Mucosa of rectum (tissue), 2 donors: ENCODE results near the gene ASPHD2.

ENCODE experiments used
- H3K27ac ChIP-seq, 2 donors: one replicate each; pipeline ENCODE4 v1.7.0; 2013; ENCODE audit warnings: inconsistent platforms in 2 of 2, low read depth in 2 of 2, low read length in 2 of 2
- H3K27me3 ChIP-seq, 2 donors: one replicate each; pipeline ENCODE4 v1.7.0; 2013; ENCODE audit warnings: low read length in 2 of 2; ENCODE audit not compliant: control insufficient read depth in 2 of 2, insufficient read depth in 2 of 2
- H3K36me3 ChIP-seq, 2 donors: one replicate each; pipeline ENCODE4 v1.7.0; 2013; ENCODE audit warnings: low read length in 2 of 2; ENCODE audit not compliant: control insufficient read depth in 2 of 2, insufficient read depth in 2 of 2
- H3K4me1 ChIP-seq, 2 donors: one replicate each; pipeline ENCODE4 v1.7.0; 2013; ENCODE audit warnings: low read length in 2 of 2, mild to moderate bottlenecking in 1 of 2; ENCODE audit not compliant: control insufficient read depth in 2 of 2, insufficient read depth in 2 of 2
- H3K4me3 ChIP-seq, 2 donors: one replicate each; pipeline ENCODE4 v1.7.0; 2013; ENCODE audit warnings: low read length in 2 of 2
- H3K9ac ChIP-seq, 2 donors: one replicate each; pipeline ENCODE4 v1.7.0; 2013; ENCODE audit warnings: low read length in 2 of 2, low read depth in 1 of 2, mild to moderate bottlenecking in 1 of 2
- H3K9me3 ChIP-seq, 2 donors: one replicate each; pipeline ENCODE4 v1.7.0; 2013; ENCODE audit warnings: low read length in 2 of 2; ENCODE audit not compliant: control insufficient read depth in 2 of 2
- donor health status: healthy.
- donor health status: Normal muscosa, but diverticular disease.

Gene ASPHD2

DNA sequence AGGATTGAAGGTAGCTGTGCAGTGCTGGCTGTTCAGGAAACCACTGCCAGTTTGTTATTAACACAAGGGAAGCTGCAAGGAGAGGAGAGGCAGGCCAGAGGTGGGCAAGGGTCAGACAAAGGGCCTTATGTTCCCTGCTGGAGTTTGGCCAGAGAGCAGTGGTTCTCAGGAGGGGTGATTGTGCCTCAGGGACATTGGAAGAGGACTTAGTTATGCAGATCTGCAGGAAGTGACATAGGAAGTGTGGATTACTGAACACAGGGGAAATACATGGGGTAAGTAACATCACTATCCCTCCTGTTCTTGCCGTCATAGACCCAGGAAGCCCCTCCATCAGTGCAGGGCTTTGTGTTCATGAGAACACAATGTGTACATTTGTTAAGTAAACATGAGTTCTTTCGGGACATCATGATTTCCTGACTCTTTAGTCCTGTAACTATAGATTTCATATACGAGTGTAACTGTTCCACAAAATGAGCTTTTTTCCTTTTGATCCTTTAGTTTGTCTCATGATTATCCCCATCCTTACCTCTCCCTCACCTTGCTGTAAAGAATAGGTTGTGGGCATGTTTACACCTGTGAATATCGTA is 60.5 kb downstream of the ASPHD2 start:
- Histone ChIP-seq H3K36me3 (peaks cover 43 to 59% of the 10 kb centered on the region in 2 donors), H3K27me3 (no peaks in the 10 kb centered on the region), H3K9ac (no peak overlapping the region), H3K4me3 (no peak overlapping the region), H3K27ac (no peak overlapping the region), H3K9me3 (no peaks in the 10 kb centered on the region), H3K4me1 (peaks cover under 1 to 1% of the 10 kb centered on the region in 2 donors)

DNA sequence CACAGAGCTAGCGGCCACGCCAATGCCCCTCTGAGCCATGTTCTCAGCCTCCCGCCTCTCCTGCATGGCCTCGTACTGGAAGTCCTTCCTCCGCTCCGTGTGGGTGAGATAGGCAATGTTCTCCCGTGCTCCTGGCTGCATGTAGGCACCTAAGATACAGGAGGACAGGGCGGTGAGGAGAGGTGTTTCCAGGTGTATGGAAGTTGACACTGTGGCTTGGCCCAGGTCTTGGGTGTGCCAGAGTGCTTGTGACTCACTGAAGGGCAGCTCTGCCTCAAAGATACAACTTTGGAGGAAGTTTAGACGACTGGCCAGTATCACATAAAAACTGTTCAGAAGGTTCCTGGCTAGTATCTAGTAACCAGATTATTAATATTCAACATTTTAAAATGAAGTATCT is 63.2 kb downstream of the ASPHD2 start:
- Histone ChIP-seq H3K27me3 (no peaks in the 10 kb centered on the region), H3K36me3 (peaks cover 64 to 83% of the 10 kb centered on the region in 2 donors), H3K27ac (no peak overlapping the region), H3K4me3 (no peak overlapping the region), H3K4me1 (no peaks in the 10 kb centered on the region), H3K9ac (no peak overlapping the region), H3K9me3 (no peaks in the 10 kb centered on the region)

DNA sequence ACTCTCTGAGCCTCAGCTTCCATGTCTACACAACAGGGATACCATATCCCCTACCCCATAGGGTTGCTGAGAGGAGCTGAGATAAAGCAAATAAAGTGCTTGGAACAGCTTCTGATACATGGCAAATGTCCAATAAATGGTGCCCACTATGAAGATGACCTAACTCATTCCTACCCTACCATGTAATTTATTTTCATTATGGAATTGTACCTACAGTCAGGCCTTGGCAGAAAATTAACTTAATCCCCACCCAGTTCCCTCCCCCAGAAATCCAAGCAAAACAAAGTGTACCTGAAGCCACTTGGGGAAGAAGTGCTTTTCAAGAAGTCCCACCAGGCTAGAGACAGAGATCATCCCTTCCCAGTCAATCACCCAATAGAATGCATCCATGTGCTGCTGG is 65.4 kb downstream of the ASPHD2 start:
- Histone ChIP-seq H3K27ac (no peak overlapping the region), H3K36me3 (peaks cover 65 to 81% of the 10 kb centered on the region in 2 donors)

More for the DNA sequence above, 65.4 kb downstream of the ASPHD2 start:
- Histone ChIP-seq H3K9me3 (no peaks in the 10 kb centered on the region), H3K9ac (no peak overlapping the region), H3K27me3 (no peaks in the 10 kb centered on the region), H3K4me1 (no peaks in the 10 kb centered on the region), H3K4me3 (no peak overlapping the region)
